ENCODE data around the gene AKAP6. TPM values are rescaled to one million over a fixed set of nuclear protein-coding genes. Genes with fewer than 3 reads are reported as not detected.

AKAP6 gene
- polyA plus RNA-seq, 3 donors from 2014 or later = not detected

DNA sequence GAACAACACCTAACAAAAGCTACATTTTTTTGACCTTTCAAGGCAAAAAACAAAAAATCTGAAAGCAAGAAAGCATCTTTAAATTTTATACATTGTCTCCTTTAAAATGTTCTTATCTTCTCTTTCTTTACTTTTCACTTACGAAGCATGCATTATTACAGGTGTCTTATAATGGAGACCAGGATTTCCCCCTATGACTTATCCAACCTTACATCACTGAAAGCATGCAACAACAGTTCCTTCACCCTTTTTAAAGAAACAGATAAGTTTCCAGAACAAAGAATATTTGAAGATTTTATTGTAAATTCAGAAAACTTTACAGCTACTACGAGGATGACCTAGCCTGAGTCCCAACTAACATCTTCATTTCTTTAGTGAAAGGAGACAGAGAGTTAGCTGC lies 277.2 kb downstream of the AKAP6 start:
- no peaks in the 10 kb centered on the region for H3K36me3 Mint-ChIP-seq
- H3K27me3 Mint-ChIP-seq (ENCODE audit: low read depth in 3 of 3) = peaks cover 0 to 2% (median 2%) of the 10 kb centered on the region in 3 donors
- H3K4me3 Mint-ChIP-seq = no peak overlapping the region
- H3K27ac Mint-ChIP-seq = no peak overlapping the region
- H3K4me1 Mint-ChIP-seq = no peaks in the 10 kb centered on the region
- DNase-seq = no peak
- H3K9me3 Mint-ChIP-seq = peaks cover 0 to 10% (median under 1%) of the 10 kb centered on the region in 6 donors

GRCh38 chr14:32607399-32607798 lies 278.3 kb downstream of the AKAP6 start:
- H3K27ac Mint-ChIP-seq = no peak overlapping the region

GRCh38 chr14:32608857-32609256 lies 279.8 kb downstream of the AKAP6 start:
- H3K27ac Mint-ChIP-seq = no peak overlapping the region
- DNase-seq = no peak
- no peak overlapping the region for H3K4me3 Mint-ChIP-seq
- H3K27me3 Mint-ChIP-seq (ENCODE audit: low read depth in 3 of 3) = peaks cover 0 to 2% (median 0%) of the 10 kb centered on the region in 3 donors
- H3K36me3 Mint-ChIP-seq = no peaks in the 10 kb centered on the region
- H3K9me3 Mint-ChIP-seq = peaks cover 0 to 3% (median 0%) of the 10 kb centered on the region in 6 donors
- H3K4me1 Mint-ChIP-seq = no peaks in the 10 kb centered on the region

More at GRCh38 chr14:32607399-32607798, 278.3 kb downstream of the AKAP6 start:
- Mint-ChIP-seq H3K4me3 (no peak overlapping the region), H3K4me1 (no peaks in the 10 kb centered on the region), H3K27me3 (ENCODE audit: low read depth in 3 of 3) (peaks cover 0 to 2% (median 0%) of the 10 kb centered on the region in 3 donors), H3K36me3 (no peaks in the 10 kb centered on the region), H3K9me3 (peaks cover 0 to 9% (median 0%) of the 10 kb centered on the region in 6 donors)
- DNase-seq = no peak

DNA sequence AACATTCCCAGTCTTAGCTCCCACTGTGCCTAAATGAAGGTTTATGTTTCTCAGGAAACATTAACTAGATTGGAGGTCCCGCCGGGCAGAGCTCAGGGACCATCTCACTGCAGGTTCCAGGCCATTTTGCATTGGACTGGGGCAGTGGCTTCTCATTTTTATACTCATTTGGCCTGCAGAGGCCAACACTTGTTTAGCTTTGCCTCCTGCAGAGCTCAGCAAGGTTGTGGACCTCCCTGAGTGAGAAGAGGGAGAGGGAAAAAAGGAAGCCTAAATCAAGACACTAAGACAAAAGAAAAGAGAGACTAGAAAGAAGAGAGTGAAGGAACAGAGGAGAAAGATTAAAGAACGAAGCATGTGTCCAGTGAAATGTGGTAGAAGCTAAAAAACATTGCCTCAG lies 280.3 kb downstream of the AKAP6 start:
- Mint-ChIP-seq H3K27ac (no peak overlapping the region), H3K27me3 (ENCODE audit: low read depth in 3 of 3) (peaks cover 0 to 2% (median 0%) of the 10 kb centered on the region in 3 donors), H3K4me1 (no peaks in the 10 kb centered on the region), H3K36me3 (no peaks in the 10 kb centered on the region), H3K4me3 (no peak overlapping the region), H3K9me3 (peaks cover 0 to 7% (median 0%) of the 10 kb centered on the region in 6 donors)
- no peak for DNase-seq

- Mint-ChIP-seq H3K4me1 (no peaks in the 10 kb centered on the region), H3K27me3 (ENCODE audit: low read depth in 3 of 3) (no peaks in the 10 kb centered on the region), H3K27ac (no peak overlapping the region), H3K9me3 (peaks cover 0 to 9% (median under 1%) of the 10 kb centered on the region in 6 donors), H3K36me3 (no peaks in the 10 kb centered on the region), H3K4me3 (no peak overlapping the region)
- DNase-seq = no peak
These were observed 282.7 kb downstream of the AKAP6 start for GRCh38 chr14:32611752-32612151.

DNA sequence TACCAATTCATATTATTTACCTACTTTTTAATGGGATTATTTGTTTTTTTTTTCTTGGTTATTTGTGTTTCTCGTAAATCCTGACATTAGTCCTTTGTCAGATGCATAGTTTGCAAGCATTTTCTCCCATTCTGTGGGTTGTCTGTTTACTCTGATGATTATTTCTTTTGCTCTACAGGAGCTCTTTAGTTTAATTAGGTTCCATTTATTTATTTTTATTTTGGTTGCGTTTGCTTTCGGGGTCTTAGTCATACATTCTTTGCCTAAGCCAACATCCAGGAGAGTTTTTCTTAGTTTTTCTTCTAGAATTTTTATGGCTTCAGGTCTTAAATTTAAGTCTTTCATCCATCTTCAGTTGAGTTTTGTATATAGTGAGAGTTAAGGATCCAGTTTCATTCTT lies 289.9 kb downstream of the AKAP6 start:
- Mint-ChIP-seq H3K27me3 (ENCODE audit: low read depth in 3 of 3) (no peaks in the 10 kb centered on the region), H3K4me3 (no peak overlapping the region), H3K36me3 (peaks cover 0 to 4% (median 0%) of the 10 kb centered on the region in 3 donors), H3K4me1 (no peaks in the 10 kb centered on the region), H3K9me3 (peaks cover 2 to 20% (median 15%) of the 10 kb centered on the region in 6 donors), H3K27ac (no peak overlapping the region)
- no peak for DNase-seq

DNA sequence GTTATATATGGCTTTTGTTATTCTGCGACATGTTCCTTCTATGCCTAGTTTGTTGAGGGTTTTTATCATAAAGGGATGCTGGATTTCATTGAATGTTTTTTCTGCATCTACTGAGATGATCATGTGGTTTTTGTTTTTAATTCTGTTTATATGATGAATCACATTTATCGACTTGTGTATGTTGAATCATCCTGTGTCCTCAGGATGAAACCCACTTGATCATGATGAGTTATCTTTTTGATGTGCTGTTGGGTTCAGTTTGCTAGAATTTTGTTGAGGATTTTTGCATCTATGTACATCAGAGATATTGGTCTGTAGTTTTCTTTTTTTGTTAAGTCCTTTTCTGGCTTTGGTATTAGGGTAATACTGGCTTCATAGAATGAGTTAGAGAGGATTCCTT lies 291.2 kb downstream of the AKAP6 start:
- peaks cover 2 to 20% (median 12%) of the 10 kb centered on the region in 6 donors for H3K9me3 Mint-ChIP-seq

DNA sequence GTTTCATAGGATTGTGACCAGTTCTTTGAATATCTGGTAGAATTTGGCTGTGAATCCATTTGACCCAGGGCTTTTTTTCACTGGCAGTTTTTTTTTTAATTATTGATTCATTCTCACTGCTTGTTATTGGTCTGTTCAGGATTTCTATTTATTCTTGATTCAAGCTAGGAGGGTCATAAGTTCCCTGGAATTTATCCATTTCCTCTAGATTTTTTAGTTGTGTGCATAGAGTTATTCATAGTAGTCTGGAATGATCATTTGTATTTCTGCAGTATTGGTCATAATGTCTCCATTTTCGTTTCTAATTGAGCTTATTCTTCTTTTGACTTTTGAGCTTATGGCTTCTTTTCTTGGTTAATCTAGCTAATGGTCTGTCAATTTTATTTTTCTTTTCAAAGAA lies 291.6 kb downstream of the AKAP6 start:
- Mint-ChIP-seq H3K36me3 (peaks cover 0 to 4% (median 0%) of the 10 kb centered on the region in 3 donors), H3K9me3 (peaks cover 2 to 20% (median 12%) of the 10 kb centered on the region in 6 donors), H3K4me1 (no peaks in the 10 kb centered on the region), H3K27me3 (ENCODE audit: low read depth in 3 of 3) (no peaks in the 10 kb centered on the region), H3K27ac (no peak overlapping the region), H3K4me3 (no peak overlapping the region)
- DNase-seq = no peak

More for the DNA sequence above, 291.2 kb downstream of the AKAP6 start:
- H3K27ac Mint-ChIP-seq = no peak overlapping the region
- H3K36me3 Mint-ChIP-seq = peaks cover 0 to 4% (median 0%) of the 10 kb centered on the region in 3 donors
- H3K4me1 Mint-ChIP-seq = no peaks in the 10 kb centered on the region
- no peak overlapping the region for H3K4me3 Mint-ChIP-seq
- DNase-seq = no peak
- H3K27me3 Mint-ChIP-seq (ENCODE audit: low read depth in 3 of 3) = no peaks in the 10 kb centered on the region

DNA sequence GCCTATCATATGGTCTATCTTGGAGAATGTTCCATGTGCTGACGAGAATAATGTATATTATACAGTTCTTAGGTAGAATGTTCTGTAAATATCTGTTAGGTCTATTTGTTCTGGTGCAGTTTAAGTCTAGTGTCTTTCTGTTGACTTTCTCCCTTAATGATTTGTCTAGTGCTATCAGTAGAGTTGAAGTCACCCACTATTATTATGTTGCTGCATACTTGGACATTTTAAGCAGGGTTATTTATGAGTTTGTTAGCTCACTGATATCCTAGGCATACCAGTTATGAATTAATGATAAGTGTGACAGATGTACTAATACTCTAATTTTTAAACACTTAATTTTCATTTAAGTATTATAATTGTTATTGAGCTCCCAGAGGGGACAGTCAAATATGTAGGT lies 292.5 kb downstream of the AKAP6 start:
- Mint-ChIP-seq H3K9me3 (peaks cover 3 to 26% (median 14%) of the 10 kb centered on the region in 6 donors), H3K27me3 (ENCODE audit: low read depth in 3 of 3) (peaks cover 0 to under 1% (median 0%) of the 10 kb centered on the region in 3 donors), H3K36me3 (peaks cover 0 to 4% (median 2%) of the 10 kb centered on the region in 3 donors), H3K27ac (no peak overlapping the region), H3K4me1 (no peaks in the 10 kb centered on the region), H3K4me3 (no peak overlapping the region)
- DNase-seq = no peak

DNA sequence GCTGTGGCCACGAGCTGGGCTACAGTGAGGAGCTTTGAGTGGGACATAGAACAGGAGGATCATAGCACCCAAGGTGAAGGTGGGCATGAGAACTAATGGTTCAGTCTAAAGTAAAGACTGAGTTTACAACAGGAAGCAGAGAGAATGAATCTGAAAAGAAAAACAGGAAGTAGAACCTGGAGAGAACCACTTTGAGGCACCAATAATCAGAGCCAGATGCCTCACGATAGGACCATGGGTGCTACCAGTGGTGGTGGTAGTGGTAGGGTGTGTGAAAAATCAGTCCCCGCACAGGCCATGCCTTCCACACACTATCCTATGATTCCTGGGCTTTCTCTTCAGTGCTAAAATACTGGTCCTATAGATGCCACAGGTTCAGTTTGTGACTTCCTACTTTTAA lies 293.6 kb downstream of the AKAP6 start:
- Mint-ChIP-seq H3K27ac (no peak overlapping the region), H3K27me3 (ENCODE audit: low read depth in 3 of 3) (peaks cover 0 to 1% (median 0%) of the 10 kb centered on the region in 3 donors), H3K36me3 (peaks cover 0 to 4% (median 4%) of the 10 kb centered on the region in 3 donors), H3K4me1 (no peaks in the 10 kb centered on the region), H3K4me3 (no peak overlapping the region), H3K9me3 (peaks cover 4 to 25% (median 15%) of the 10 kb centered on the region in 6 donors)
- DNase-seq = no peak

- Mint-ChIP-seq H3K27me3 (ENCODE audit: low read depth in 3 of 3) (peaks cover 0 to 1% (median 0%) of the 10 kb centered on the region in 3 donors), H3K4me1 (no peaks in the 10 kb centered on the region)
- no peak for DNase-seq
These were observed 294.4 kb downstream of the AKAP6 start for GRCh38 chr14:32623300-32624093.

DNA sequence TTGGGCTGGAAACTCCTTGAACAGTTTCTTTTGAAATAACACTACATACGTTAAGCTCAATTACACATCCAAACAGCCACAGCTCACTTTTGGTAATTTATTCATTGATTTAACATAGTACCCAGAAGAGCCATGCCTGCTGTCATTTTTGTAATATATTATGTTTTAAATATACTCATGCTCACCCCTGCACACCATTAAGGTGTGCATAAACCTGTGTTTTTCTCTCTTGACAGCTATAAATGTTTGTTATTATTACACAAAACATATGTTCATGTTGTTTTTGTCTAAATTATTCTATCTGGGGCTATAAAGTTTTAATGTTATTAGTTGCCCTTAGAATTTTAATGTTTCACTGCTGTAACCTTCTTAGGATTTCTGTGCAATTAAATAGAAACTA lies 296.1 kb downstream of the AKAP6 start:
- Mint-ChIP-seq H3K4me3 (no peak overlapping the region), H3K4me1 (no peaks in the 10 kb centered on the region), H3K27me3 (ENCODE audit: low read depth in 3 of 3) (peaks cover 0 to 1% (median 0%) of the 10 kb centered on the region in 3 donors), H3K9me3 (peaks cover 4 to 24% (median 12%) of the 10 kb centered on the region in 6 donors), H3K27ac (no peak overlapping the region), H3K36me3 (peaks cover 0 to 4% (median 0%) of the 10 kb centered on the region in 3 donors)
- DNase-seq = no peak

More at GRCh38 chr14:32623300-32624093, 294.4 kb downstream of the AKAP6 start:
- peaks cover 4 to 25% (median 16%) of the 10 kb centered on the region in 6 donors for H3K9me3 Mint-ChIP-seq
- H3K36me3 Mint-ChIP-seq = peaks cover 0 to 4% (median 4%) of the 10 kb centered on the region in 3 donors
- H3K27ac Mint-ChIP-seq = no peak overlapping the region
- no peak overlapping the region for H3K4me3 Mint-ChIP-seq

- Mint-ChIP-seq H3K4me1 (no peaks in the 10 kb centered on the region), H3K4me3 (no peak overlapping the region), H3K27me3 (ENCODE audit: low read depth in 3 of 3) (peaks cover 0 to 1% (median 0%) of the 10 kb centered on the region in 3 donors), H3K36me3 (peaks cover 0 to 4% (median 0%) of the 10 kb centered on the region in 3 donors), H3K27ac (no peak overlapping the region), H3K9me3 (peaks cover 3 to 23% (median 10%) of the 10 kb centered on the region in 6 donors)
- DNase-seq = no peak
These were observed 298.6 kb downstream of the AKAP6 start for GRCh38 chr14:32627545-32628298.

DNA sequence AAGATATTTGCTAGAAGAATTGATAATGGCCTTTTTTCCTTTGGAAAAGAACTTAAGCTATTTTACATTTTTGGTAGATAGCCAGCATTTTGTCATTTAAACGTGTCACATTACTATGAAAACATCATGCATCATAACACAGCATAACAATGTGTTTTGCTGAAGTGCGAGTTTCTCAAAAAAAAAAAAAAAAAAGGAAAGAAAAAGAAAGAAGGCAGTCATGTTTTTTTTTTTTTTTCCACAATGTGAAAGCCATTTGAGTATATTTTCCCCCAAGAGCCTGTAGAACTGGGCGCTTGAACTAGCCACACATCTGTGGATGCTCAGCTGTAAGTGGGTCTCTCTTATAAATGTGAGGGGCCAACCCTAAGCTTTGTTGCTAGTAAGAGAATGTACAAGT lies 300.1 kb downstream of the AKAP6 start:
- Mint-ChIP-seq H3K36me3 (peaks cover 0 to 4% (median 0%) of the 10 kb centered on the region in 3 donors), H3K27ac (no peak overlapping the region), H3K4me3 (no peak overlapping the region), H3K9me3 (peaks cover 3 to 23% (median 10%) of the 10 kb centered on the region in 6 donors), H3K27me3 (ENCODE audit: low read depth in 3 of 3) (peaks cover 0 to 1% (median 0%) of the 10 kb centered on the region in 3 donors), H3K4me1 (no peaks in the 10 kb centered on the region)
- no peak for DNase-seq

Measured in immature natural killer cell (primary cell).